Measurements from ENCODE around the gene SNTN.
"Not testable (repeated sequence)": the region's sequence is repeated elsewhere in the genome, so short reads cannot be mapped to it uniquely, and the experiment has no call there.

The SNTN gene

DNA sequence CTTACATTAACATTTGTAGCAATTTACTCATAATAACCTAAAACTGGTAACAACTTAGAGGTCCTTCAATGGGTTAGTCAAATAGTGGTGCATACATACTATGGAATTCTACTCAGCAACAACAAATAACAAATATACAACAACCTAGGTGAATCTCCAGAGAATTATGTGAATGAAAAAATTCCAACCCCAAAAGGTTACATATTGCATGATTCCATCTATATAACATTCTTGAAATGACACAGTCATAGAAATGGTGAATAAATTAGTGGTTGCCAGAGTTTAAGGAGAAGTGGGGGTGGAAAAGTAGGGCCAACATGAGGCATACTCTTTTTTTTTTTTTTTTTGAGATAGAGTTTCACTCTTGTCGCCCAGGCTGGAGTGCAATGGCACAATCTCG lies 12.7 kb upstream of the SNTN start:
- Histone ChIP-seq H3K4me1 (ENCODE audit: insufficient read depth, low read length) (no peaks in the 10 kb centered on the region), H3K36me3 (ENCODE audit: insufficient read depth, low read length) (no peaks in the 10 kb centered on the region), H3K9me3 (ENCODE audit: insufficient read depth, low read length, severe bottlenecking) (no peaks in the 10 kb centered on the region), H3K79me2 (ENCODE audit: insufficient read depth, low read length) (no peaks in the 10 kb centered on the region), H2AFZ (ENCODE audit: low read depth, low read length) (no peak overlapping the region), H3K27me3 (ENCODE audit: insufficient read depth, low read length, poor library complexity) (no peaks in the 10 kb centered on the region), H3K4me2 (ENCODE audit: insufficient read depth, low read length) (no peak overlapping the region), H3K4me3 (ENCODE audit: low read depth in 1 of 2, low read length in 2 of 2) (no peak overlapping the region), H3K27ac (ENCODE audit: low read length) (no peak overlapping the region), H3K9ac (ENCODE audit: low read depth, low read length) (no peak overlapping the region), H4K20me1 (ENCODE audit: insufficient read depth, low read length) (no peaks in the 10 kb centered on the region)
- DNase-seq = no peak
- no peak for ATAC-seq (ENCODE audit: insufficient read depth, low read depth)
- no peak for TF ChIP-seq EZH2 (IDR thresholded peaks at IDR 0.05; ENCODE audit: borderline replicate concordance, low read depth, low read length, severe bottlenecking)
- TF ChIP-seq, protein P1, sequence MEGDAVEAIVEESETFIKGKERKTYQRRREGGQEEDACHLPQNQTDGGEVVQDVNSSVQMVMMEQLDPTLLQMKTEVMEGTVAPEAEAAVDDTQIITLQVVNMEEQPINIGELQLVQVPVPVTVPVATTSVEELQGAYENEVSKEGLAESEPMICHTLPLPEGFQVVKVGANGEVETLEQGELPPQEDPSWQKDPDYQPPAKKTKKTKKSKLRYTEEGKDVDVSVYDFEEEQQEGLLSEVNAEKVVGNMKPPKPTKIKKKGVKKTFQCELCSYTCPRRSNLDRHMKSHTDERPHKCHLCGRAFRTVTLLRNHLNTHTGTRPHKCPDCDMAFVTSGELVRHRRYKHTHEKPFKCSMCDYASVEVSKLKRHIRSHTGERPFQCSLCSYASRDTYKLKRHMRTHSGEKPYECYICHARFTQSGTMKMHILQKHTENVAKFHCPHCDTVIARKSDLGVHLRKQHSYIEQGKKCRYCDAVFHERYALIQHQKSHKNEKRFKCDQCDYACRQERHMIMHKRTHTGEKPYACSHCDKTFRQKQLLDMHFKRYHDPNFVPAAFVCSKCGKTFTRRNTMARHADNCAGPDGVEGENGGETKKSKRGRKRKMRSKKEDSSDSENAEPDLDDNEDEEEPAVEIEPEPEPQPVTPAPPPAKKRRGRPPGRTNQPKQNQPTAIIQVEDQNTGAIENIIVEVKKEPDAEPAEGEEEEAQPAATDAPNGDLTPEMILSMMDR (IDR thresholded peaks at IDR 0.05; ENCODE audit: borderline replicate concordance, extremely low read depth, low read length, poor library complexity, severe bottlenecking) = no peak

GRCh38 chr3:63642488-63642887 lies 10.0 kb upstream of the SNTN start:
- Histone ChIP-seq H3K27ac (ENCODE audit: low read length) (no peak overlapping the region), H3K9me3 (ENCODE audit: insufficient read depth, low read length, severe bottlenecking) (no peaks in the 10 kb centered on the region), H3K9ac (ENCODE audit: low read depth, low read length) (no peak overlapping the region), H3K4me2 (ENCODE audit: insufficient read depth, low read length) (no peak overlapping the region), H3K27me3 (ENCODE audit: insufficient read depth, low read length, poor library complexity) (no peaks in the 10 kb centered on the region), H3K79me2 (ENCODE audit: insufficient read depth, low read length) (no peaks in the 10 kb centered on the region), H3K36me3 (ENCODE audit: insufficient read depth, low read length) (no peaks in the 10 kb centered on the region), H3K4me1 (ENCODE audit: insufficient read depth, low read length) (no peaks in the 10 kb centered on the region), H3K4me3 (ENCODE audit: low read depth in 1 of 2, low read length in 2 of 2) (no peak overlapping the region), H4K20me1 (ENCODE audit: insufficient read depth, low read length) (no peaks in the 10 kb centered on the region), H2AFZ (ENCODE audit: low read depth, low read length) (no peak overlapping the region)
- TF ChIP-seq, protein P1 (IDR thresholded peaks at IDR 0.05; ENCODE audit: borderline replicate concordance, extremely low read depth, low read length, poor library complexity, severe bottlenecking) = no peak
- no peak for TF ChIP-seq EZH2 (IDR thresholded peaks at IDR 0.05; ENCODE audit: borderline replicate concordance, low read depth, low read length, severe bottlenecking)
- ATAC-seq (ENCODE audit: insufficient read depth, low read depth) = no peak
- no peak for DNase-seq

DNA sequence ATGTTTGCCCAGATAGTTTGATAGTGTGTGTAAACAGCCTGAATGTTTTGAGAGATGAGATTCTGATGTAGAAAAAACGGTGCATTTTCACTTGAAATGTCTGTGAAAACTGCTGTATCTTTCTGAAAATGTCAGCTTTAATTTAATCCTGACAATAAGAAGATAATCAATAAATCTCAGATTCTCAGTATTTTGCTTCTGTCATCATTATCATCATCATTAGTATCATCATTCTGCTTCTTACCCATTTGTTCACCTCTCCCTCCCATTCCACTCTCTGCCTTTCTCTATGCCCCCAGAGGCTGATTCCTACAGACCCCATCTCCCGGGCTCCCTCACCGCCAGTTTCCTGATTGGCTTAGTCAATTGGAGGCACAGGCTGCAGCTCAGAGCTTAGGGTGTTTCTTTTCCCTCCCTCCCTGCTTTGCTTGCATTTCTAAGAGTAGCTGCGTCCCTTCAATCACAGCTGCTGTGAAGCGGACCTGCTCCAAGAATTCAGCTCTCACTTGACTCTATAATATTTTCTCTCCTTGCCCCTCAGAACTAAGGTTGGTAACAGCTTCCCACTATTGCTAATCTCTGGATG lies 8.2 kb upstream of the SNTN start:
- DNase-seq (no peak), ATAC-seq (ENCODE audit: insufficient read depth, low read depth) (no peak)
- Histone ChIP-seq H3K4me3 (ENCODE audit: low read depth in 1 of 2, low read length in 2 of 2) (no peak overlapping the region), H3K27me3 (ENCODE audit: insufficient read depth, low read length, poor library complexity) (no peaks in the 10 kb centered on the region), H3K27ac (ENCODE audit: low read length) (no peak overlapping the region), H2AFZ (ENCODE audit: low read depth, low read length) (no peak overlapping the region), H3K9ac (ENCODE audit: low read depth, low read length) (no peak overlapping the region), H3K4me1 (ENCODE audit: insufficient read depth, low read length) (no peaks in the 10 kb centered on the region), H3K9me3 (ENCODE audit: insufficient read depth, low read length, severe bottlenecking) (no peaks in the 10 kb centered on the region), H3K79me2 (ENCODE audit: insufficient read depth, low read length) (no peaks in the 10 kb centered on the region), H3K36me3 (ENCODE audit: insufficient read depth, low read length) (no peaks in the 10 kb centered on the region), H4K20me1 (ENCODE audit: insufficient read depth, low read length) (no peaks in the 10 kb centered on the region), H3K4me2 (ENCODE audit: insufficient read depth, low read length) (no peak overlapping the region)
- TF ChIP-seq, protein P1 (IDR thresholded peaks at IDR 0.05; ENCODE audit: borderline replicate concordance, extremely low read depth, low read length, poor library complexity, severe bottlenecking) = no peak
- no peak for TF ChIP-seq EZH2 (IDR thresholded peaks at IDR 0.05; ENCODE audit: borderline replicate concordance, low read depth, low read length, severe bottlenecking)

GRCh38 chr3:63644928-63645781 lies 7.3 kb upstream of the SNTN start:
- not testable (repeated sequence) for H3K27me3 ChIP-seq (ENCODE audit: insufficient read depth, low read length, poor library complexity); DNase-seq; H3K4me3 ChIP-seq (ENCODE audit: low read depth in 1 of 2, low read length in 2 of 2)

More at GRCh38 chr3:63644928-63645781, 7.3 kb upstream of the SNTN start:
- not testable (repeated sequence) for H3K27ac ChIP-seq (ENCODE audit: low read length); H3K36me3 ChIP-seq (ENCODE audit: insufficient read depth, low read length); H3K4me2 ChIP-seq (ENCODE audit: insufficient read depth, low read length); H3K9me3 ChIP-seq (ENCODE audit: insufficient read depth, low read length, severe bottlenecking); H3K9ac ChIP-seq (ENCODE audit: low read depth, low read length); ATAC-seq (ENCODE audit: insufficient read depth, low read depth); H3K79me2 ChIP-seq (ENCODE audit: insufficient read depth, low read length); H3K4me1 ChIP-seq (ENCODE audit: insufficient read depth, low read length); H4K20me1 ChIP-seq (ENCODE audit: insufficient read depth, low read length); H2AFZ ChIP-seq (ENCODE audit: low read depth, low read length)
